Left lobe of liver (tissue), 2 donors: ENCODE measurements around the gene KRTAP9-7. TPM values are rescaled to one million over a fixed set of nuclear protein-coding genes. Genes with fewer than 3 reads are reported as not detected.
A peak's percentile ranks its signal among the peaks of the same experiment; 100 is the strongest.

ENCODE experiments used
- ATAC-seq: fragments of 200-7000 bp; cut with Tn5 transposase; one replicate; pipeline ENCODE4 v1.9.1; 2020; ENCODE audit warnings: mild to moderate bottlenecking, moderate library complexity
- DNase-seq: peaks from one replicate; pipeline ENCODE4 v3.0.0-alpha.2; 2020; ENCODE audit warnings: low spot score
- total RNA-seq: library from RNA; stranded (reverse); gene quantifications from one replicate; pipeline ENCODE4 v1.2.1, GENCODE V29; 2021
- donor health status: DM: no; HTN: no; CAD: no; lungs with moderate emphysema.
- donor health status: DM: no; HTN: yes; CAD: no.

Gene KRTAP9-7
- total RNA-seq, 1 donor from 2014 or later: not detected

DNA sequence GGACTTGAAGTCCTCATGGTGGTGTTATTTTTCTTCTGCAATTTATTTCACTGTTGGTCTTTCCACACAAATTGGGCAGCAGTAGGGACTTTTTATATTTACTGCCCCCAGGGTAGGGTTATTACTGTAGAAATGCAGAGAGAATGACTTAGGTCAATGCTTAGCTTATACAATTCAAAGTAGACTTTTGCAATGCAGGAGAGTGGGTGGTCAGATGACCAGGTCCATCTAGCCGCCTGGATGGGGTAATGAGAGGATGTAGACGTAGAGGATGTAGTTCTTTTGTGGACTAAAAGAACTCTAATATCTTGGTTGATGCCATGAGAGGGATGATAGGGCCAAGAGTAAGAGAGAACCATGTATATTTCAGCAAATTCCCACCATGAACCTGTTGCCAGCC lies 42.7 kb downstream of the KRTAP9-7 start:
- no peak for ATAC-seq
- no peak for DNase-seq

DNA sequence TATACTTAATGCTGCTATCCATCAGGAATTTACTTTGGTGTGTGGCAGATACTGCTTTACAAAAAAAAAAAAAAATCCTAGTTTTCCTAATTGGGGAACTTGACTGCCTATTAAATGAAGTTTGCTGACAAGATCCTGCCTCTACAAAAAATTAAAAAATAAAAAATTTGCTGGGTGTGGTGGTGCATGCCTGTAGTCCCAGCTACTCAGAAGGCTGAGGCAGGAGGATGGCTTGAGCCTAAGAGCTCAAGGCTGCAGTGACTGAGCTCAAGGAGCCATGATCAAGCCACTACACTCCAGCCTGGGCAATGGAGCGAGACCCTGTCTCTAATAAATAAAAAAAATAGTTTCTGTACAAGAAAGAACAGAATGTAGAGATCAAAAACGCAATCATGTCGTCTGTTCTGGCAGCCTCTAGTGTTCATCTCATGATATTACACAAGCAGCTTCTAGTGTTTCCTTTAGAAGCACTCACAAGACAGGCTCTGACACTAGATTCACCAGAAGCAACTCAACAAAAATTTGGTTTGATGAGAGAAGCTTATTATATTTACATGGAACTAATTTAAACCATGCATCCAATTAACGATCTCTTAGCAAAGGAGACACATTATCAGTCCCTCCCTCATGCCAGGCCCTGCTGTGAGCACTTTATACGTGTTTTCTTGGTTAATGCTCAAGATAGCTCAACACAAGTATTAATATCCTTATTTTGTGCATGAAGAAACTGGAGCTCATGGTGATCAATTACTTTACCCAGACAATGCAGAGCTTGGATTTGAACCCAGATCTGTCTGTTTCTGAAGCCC lies 46.8 kb downstream of the KRTAP9-7 start:
- ATAC-seq (peak; percentile 81), DNase-seq (no peak)

DNA sequence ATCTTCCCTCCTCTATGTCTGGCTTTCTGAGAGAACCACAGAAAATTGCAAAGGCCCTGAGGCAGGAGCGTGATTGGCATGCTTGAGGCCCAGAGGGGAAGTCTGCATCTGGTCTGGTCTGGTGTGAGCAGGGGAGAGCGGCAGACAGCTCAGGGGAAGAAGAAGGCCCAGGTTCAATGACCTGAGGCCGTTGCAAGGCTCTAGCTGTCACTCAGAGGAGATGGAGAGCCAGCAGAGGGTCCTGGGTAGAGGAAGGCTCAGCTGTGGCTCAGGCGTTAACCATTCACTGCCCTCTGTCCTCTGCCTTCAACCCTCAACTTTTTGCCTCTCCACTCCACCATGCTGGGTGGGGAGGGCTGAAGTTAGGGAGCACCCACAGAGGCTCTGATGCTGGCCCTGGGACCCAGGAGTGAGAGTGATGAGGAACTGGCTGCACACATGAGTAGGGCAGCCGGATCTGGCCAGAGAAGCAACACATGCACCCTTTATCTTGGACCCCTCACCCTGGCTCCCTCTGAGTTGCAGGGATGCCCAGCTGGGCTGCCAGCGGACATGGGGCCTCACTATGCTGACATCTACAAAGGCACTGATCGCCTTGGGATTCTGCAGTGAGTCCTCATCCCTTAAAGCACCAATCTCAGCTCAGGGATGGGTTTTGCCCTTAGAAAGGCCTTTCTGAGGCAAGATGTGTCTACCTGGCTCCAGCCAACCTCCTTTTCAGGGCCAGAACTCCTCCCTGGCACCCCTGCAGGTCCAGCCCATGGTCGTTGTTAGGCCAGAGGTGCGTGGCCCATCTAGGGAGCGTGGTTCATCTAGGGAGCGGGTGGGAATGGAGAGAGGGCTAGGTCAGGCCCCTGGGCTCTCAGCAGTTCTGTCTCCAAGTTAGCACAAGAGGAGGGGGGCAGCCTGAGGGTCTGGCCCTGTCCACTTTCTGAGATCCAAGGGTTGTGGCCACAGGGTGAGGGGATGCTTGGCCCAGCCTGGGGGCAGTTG lies 47.7 kb downstream of the KRTAP9-7 start:
- ATAC-seq (no peak), DNase-seq (no peak)

DNA sequence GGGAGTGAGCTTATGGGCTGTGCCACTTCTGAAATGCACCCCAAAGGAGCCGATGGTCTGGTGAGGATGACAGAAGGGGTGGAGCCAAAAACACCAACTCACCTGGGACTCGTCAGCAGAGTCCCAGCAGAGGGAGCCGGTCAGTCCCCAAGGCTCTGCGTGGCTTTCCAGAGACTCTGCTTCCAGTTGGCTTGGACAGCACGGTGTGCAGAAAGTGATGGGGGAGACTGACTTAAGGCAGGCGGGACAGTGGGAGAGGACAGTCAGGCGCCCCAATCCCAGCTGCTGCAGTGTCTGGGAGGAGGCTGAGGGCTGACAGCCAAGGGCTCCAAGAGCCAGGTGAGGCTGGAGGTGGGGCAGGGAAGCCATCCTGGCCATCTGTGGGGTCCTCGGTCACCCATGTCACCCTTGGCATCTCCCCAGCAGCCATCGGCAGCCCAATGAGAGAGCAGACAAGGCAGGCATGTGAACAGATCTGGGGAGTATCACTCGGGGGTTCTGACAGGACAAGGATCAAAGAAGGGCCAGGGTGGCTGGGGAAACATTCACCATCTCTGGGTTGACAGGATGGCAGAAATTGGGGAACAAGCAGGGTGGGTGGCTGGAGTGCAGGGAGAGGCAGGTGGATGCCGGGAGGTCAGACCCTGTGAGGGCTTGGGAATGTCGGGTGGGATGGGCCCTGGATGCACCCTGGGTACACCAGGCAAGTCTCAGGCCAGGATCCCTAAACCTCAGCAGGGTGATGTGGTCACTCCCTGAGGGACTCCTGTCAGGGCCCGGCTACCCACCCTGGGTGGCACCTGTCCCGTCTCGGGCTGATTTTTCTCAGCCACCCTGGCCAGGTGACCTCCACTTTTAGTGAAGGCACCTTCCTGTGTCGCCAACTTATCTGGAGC lies 48.9 kb downstream of the KRTAP9-7 start:
- DNase-seq (no peak), ATAC-seq (peak; percentile 56)

DNA sequence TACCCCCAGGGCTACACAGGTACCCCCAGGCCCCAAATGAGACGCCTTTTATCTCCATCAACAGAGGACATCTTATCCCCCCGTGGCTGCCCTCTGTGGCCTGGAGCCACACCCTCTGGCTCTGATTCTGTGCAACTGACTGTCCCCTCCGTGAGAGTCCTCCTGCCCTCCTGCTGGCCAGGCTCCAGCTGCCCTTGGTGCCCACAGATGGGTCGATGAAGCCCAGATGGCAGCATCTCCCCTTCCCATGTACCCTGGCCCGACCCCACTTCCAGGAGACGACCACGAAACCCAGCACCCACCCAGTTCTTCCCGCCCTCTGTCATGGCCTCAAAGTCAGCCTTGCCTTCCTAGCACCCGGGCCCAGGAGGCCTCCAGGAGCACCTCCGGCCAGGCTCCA lies 49.6 kb downstream of the KRTAP9-7 start:
- no peak for ATAC-seq
- DNase-seq: no peak

DNA sequence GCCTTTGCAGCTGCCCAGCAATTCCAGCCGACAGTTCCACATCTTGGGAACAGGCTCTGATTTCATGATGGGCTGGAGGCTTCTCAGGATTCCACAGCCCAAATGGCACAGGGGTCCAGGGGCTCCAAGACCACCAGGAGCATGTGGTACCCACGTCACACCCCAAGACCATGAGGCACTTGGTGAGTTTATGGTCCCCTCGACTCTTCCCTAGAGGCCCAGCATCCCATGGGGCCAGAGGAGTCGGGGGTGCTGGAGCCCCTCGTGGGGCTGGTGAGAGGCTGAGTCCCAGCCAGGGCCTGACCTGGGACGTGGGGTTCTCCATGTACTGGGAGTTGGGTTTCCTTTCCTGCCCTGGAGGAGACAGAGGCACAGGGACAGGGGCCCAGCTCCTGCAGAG lies 50.1 kb downstream of the KRTAP9-7 start:
- ATAC-seq: no peak
- no peak for DNase-seq

Other genes with a start within 250 kb of the KRTAP9-7 start
- gene KRTAP1-5, start 248.5 kb upstream of the KRTAP9-7 start, total RNA-seq: not detected
- not detected for gene KRTAP1-4, start 245.5 kb upstream of the KRTAP9-7 start, total RNA-seq
- gene KRTAP1-3, start 240.8 kb upstream of the KRTAP9-7 start, total RNA-seq: not detected
- not detected for gene KRTAP1-1, start 234.2 kb upstream of the KRTAP9-7 start, total RNA-seq
- gene KRTAP2-1, start 228.4 kb upstream of the KRTAP9-7 start, total RNA-seq: not detected
- gene KRTAP2-2, start 220.5 kb upstream of the KRTAP9-7 start, total RNA-seq: not detected
- not detected for gene KRTAP2-3, start 215.6 kb upstream of the KRTAP9-7 start, total RNA-seq
- not detected for gene KRTAP2-4, start 209.8 kb upstream of the KRTAP9-7 start, total RNA-seq
- gene KRTAP4-7, start 191.5 kb upstream of the KRTAP9-7 start, total RNA-seq: not detected
- gene KRTAP4-8, start 177.6 kb upstream of the KRTAP9-7 start, total RNA-seq: not detected
- not detected for gene KRTAP4-16, start 173.5 kb upstream of the KRTAP9-7 start, total RNA-seq
- not detected for gene KRTAP4-9, start 170.3 kb upstream of the KRTAP9-7 start, total RNA-seq
- gene KRTAP4-11, start 157.3 kb upstream of the KRTAP9-7 start, total RNA-seq: not detected
- gene KRTAP4-12, start 151.5 kb upstream of the KRTAP9-7 start, total RNA-seq: not detected
- not detected for gene KRTAP4-6, start 135.2 kb upstream of the KRTAP9-7 start, total RNA-seq
- gene KRTAP4-5, start 125.9 kb upstream of the KRTAP9-7 start, total RNA-seq: not detected
- not detected for gene KRTAP4-4, start 115.0 kb upstream of the KRTAP9-7 start, total RNA-seq
- gene KRTAP4-3, start 107.5 kb upstream of the KRTAP9-7 start, total RNA-seq: not detected
- not detected for gene KRTAP4-2, start 97.5 kb upstream of the KRTAP9-7 start, total RNA-seq
- not detected for gene KRTAP4-1, start 90.8 kb upstream of the KRTAP9-7 start, total RNA-seq
- gene KRTAP9-1, start 85.8 kb upstream of the KRTAP9-7 start, total RNA-seq: not detected
- gene KRTAP9-2, start 49.0 kb upstream of the KRTAP9-7 start, total RNA-seq: not detected
- gene KRTAP9-3, start 43.2 kb upstream of the KRTAP9-7 start, total RNA-seq: not detected
- gene KRTAP9-8, start 37.7 kb upstream of the KRTAP9-7 start, total RNA-seq: not detected
- gene KRTAP9-4, start 26.0 kb upstream of the KRTAP9-7 start, total RNA-seq: not detected
- not detected for gene KRTAP9-9, start 20.3 kb upstream of the KRTAP9-7 start, total RNA-seq
- gene KRTAP9-6, start 10.3 kb upstream of the KRTAP9-7 start, total RNA-seq: not detected
- gene KRTAP29-1, start 27.2 kb downstream of the KRTAP9-7 start, total RNA-seq: not detected
- not detected for gene KRTAP16-1, start 33.6 kb downstream of the KRTAP9-7 start, total RNA-seq
- not detected for gene KRTAP17-1, start 40.0 kb downstream of the KRTAP9-7 start, total RNA-seq
- gene KRT33A, start 75.1 kb downstream of the KRTAP9-7 start, total RNA-seq: not detected
- gene KRT33B, start 94.1 kb downstream of the KRTAP9-7 start, total RNA-seq: not detected
- gene KRT34, start 106.6 kb downstream of the KRTAP9-7 start, total RNA-seq: not detected
- not detected for gene KRT31, start 121.9 kb downstream of the KRTAP9-7 start, total RNA-seq
- not detected for gene KRT37, start 148.9 kb downstream of the KRTAP9-7 start, total RNA-seq
- gene KRT38, start 165.3 kb downstream of the KRTAP9-7 start, total RNA-seq: not detected
- gene KRT32, start 191.7 kb downstream of the KRTAP9-7 start, total RNA-seq: not detected
- not detected for gene KRT35, start 205.5 kb downstream of the KRTAP9-7 start, total RNA-seq
- gene KRT36, start 214.2 kb downstream of the KRTAP9-7 start, total RNA-seq: not detected
- not detected for gene KRT13, start 229.9 kb downstream of the KRTAP9-7 start, total RNA-seq
- gene KRT15, start 243.2 kb downstream of the KRTAP9-7 start, total RNA-seq: 0.15 TPM